ENCODE data around the gene PTPRJ.
"Not testable (repeated sequence)": the region's sequence is repeated elsewhere in the genome, so short reads cannot be mapped to it uniquely, and the experiment has no call there.

Gene PTPRJ

DNA sequence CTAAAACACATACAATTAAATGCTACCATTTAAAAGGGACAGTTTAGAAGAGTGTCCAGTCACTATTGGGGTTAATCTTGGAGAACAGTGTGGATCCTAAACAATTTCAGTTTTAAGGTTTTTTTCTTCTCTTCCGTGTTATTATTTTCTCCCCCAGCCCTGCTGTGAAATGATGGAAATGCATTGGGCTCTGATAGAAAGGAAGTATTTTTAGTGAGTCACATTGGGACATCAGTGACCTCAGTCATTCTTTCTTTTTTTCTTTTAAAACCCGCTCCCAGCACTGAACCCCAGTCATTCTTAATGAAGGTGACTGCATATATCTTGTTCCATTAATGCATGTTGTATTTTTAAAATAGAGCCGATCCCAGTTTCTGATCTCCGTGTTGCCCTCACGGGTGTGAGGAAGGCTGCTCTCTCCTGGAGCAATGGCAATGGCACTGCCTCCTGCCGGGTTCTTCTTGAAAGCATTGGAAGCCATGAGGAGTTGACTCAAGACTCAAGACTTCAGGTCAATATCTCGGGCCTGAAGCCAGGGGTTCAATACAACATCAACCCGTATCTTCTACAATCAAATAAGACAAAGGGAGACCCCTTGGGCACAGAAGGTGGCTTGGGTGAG, 143.0 kb downstream of the PTPRJ start:
- no peak for FAIRE-seq

DNA sequence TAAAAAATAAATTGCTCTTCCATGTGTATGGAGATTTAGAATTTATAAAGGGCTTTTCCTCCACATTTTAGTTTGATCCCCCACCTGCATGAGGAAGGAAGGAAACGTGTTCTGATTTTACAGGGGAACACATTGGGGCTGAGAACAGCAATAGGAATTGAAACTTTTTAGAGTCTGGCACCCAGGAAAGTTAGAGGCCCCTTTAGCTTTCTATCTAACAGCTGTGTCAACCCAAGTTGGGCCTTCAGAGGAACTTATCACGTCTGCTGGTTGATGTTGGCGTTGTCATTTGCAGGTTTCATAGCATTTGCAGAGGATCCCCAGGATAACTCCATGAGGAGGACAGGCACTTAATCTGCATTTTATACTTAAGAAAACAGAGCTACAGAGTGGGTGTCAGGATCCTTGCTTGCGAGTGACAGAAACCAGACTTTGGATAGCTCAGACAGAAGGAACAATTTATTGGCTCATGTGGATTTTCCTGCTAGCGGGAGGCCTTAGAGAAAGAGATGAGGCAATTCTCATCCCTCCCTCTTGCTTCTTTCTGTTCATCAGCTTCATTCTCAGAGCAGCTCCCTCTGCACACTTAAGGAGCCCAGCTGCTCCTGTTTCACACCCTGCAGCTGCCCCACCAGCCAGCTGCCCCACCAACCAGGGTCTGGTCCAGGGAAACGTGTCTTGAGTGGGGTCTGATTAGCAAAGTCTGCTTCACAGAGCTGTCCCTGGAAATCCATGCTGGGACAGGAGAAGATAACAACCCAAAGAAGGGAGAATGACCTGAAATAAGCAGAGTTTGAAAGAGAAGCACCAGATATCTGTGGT, 143.8 kb downstream of the PTPRJ start:
- FAIRE-seq: no peak

DNA sequence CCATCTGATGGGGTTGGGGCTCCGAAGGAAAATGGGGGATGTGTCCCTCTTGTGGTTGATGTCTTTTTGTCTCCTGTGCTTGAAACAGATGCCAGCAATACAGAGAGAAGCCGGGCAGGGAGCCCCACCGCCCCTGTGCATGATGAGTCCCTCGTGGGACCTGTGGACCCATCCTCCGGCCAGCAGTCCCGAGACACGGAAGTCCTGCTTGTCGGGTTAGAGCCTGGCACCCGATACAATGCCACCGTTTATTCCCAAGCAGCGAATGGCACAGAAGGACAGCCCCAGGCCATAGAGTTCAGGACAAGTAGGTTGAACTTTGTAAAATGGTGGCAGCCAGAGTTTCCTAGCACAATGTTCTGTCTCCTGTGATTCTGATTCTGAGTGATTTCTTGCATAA, 144.5 kb downstream of the PTPRJ start:
- no peak for FAIRE-seq

DNA sequence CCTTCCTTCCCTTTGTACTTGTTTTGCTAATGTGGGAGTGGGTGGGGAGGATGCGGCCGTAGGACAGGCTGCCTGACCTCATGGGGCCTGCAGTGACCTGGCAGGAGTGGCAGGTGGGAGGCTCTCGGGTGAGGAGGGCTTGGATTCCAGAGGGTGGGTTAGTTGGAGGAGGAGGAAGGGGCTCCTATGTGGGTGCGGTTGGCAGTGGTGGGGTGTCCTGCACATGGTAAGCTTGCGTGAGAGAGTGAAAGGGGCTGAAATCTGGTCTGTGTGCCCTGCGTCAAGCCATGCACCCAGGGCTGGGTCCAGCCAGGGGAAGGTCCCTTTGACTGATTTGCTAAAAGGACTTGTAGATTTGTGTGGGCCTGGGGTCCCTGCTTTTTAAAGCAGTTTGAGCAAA, 145.5 kb downstream of the PTPRJ start:
- FAIRE-seq: no peak

DNA sequence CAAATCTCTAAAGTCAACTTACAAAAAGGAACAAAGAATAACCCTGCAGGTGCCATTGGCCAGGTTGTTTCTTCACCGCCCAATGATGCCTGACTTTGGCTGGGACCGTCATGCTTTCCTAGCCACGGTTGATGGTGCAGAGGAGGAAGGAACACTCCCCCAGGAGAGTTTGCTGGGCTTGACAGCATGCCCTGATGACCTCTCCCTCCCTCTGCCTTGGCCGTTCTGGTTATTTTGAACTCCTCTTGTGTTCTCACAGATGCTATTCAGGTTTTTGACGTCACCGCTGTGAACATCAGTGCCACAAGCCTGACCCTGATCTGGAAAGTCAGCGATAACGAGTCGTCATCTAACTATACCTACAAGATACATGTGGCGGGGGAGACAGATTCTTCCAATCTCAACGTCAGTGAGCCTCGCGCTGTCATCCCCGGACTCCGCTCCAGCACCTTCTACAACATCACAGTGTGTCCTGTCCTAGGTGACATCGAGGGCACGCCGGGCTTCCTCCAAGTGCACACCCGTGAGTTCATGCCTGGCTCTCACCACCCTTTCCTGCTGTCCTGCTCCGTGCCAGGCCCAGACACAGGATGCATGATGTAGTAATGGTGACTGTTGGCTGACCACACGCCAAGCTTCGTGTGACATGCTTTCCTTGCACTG, 147.3 kb downstream of the PTPRJ start:
- FAIRE-seq: no peak

DNA sequence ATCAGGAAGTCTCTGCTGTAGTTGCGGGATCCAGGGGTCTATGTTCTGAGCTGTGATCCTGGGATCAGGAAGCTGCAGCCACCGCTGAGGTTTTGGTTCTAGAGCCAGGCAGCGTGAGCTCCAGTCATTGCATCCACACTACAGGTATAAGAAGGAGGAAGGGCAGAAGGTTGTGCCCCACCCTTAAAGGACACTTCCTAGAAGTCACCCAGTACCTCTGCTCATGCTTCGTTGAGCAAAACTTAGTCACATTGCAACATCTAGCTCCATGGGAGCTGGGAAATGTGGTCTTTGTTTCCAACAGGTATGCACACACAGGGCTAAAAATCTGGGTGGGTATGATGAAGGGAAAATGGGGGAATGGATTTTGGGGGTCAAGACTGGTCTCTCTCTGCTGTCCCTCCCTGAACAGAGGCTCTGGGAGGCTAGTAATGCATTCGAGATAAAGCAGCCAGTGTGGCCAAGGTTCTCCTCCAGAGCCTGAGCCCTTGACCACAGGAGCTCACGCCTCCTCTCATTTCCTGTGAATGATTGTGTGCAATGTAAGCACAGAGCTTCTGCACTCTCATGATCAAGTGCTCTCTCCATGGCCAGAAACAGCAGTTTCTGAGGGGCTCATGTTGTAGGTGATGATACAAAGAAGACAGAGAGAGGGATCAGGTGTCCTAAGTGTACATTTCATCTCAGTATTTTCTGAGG, 149.5 kb downstream of the PTPRJ start:
- FAIRE-seq: no peak

DNA sequence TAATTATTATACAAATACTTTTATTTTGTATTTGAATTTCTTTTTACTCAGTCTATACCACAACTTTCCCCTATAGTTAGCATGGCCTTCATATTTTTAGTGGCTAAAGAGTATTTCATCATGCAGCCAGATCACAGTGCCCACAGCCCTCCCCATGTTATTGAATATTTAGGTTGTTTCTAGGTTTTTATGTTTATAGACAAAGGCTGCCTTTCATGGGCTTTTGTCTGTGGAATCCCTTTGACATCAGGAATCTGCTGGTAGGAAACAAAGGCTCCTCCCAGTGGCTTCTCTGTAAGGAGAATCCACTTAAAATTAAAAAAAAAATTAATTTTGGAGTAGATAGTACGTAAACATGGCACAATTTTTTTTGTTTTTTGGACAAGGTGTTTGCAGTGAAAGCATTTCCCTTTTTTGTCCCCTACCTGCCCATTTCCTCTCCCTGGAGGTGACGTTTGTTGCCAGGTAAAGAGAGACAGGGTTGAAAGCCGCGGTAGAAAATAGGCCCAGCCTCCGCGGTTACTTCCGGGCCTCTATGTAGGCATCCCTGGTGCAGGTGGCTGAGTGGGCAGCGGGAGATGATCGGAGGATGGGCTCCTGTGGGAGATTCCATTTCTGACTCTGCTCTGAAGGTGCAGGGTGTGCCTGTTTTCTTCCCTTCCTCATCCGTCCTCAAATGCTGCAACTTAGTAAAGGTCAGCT, 154.0 kb downstream of the PTPRJ start:
- no peak for FAIRE-seq

DNA sequence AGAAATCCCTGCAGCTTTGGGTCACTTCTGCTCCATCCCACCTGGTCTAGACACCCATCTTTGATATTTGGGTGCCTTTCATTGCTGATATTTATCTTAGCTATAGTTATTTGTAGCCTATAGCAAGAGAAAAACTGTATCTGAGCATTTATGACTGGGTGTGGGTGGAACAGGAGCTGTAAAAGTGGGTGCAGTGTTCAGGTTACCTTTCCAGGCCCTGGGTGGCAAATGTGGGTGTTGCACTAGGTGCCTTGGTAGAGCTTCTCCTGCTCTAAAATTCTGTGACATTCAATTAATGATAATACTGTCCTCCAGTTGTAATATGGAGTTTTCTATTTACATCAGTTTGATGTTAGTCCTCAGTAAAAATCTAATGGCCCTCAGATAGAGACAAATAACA, 157.9 kb downstream of the PTPRJ start:
- FAIRE-seq: no peak

DNA sequence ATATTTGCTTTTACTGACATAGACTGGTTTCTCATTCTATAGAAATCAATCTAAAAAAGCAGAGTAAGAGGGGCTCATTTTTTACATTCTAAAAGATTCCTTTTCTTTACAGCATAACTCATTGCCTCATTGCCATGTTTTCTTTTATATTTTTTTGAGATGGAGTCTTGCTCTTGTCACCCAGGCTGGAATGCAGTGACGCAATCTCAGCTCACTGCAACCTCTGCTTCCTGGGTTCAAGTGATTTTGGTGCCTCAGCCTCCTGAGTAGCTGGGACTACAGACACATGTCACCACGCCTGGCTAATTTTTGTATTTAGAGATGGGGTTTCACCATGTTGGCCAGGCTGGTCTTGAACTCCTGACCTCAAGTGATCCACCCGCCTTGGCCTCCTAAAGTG, 159.5 kb downstream of the PTPRJ start:
- not testable (repeated sequence) for FAIRE-seq

DNA sequence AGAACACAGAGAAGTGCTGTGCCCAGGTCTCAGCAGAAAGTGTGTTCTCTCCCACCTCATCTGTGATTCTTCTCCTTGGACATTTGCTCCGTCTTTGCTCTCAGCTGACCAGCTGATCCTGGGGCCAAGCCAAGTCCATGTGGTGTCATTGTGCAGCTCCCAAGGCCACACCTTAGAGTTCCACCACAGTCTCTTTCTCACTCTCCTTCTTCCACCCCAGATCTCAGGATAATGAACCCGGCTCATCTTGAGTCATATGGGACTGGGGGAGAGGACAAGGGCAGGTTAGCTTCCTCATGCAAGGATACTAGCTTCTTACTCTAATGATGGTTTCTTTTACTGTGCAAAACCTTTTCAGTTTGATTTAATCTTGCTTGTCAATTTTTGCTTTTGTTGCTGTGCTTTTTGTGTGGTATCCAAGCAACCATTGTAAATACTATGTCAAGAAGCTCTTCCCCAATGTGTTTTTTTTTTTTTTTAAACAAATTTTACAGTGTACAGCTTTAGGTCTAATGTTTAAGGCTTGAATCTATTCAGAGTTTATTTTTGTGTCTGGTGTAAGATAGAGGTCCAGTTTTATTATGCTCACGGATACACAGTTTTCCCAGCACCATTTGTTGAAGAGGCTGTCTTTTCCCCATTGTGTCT, 161.2 kb downstream of the PTPRJ start:
- no peak for FAIRE-seq

DNA sequence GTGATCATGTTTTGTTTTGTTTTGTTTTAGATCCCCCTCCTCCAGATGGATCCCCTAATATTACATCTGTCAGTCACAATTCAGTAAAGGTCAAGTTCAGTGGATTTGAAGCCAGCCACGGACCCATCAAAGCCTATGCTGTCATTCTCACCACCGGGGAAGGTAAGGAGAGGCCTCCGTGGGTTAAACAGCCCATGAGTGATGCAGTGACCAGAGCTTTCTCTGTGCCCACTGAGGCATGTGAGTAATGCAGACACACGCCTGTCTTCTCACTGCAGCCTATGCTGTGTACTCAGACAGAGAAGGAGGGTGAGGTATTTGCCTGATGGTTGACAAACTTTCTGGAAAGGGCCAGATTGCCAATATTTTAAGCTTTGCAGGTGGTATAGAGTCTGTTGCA, 162.5 kb downstream of the PTPRJ start:
- no peak for FAIRE-seq

DNA sequence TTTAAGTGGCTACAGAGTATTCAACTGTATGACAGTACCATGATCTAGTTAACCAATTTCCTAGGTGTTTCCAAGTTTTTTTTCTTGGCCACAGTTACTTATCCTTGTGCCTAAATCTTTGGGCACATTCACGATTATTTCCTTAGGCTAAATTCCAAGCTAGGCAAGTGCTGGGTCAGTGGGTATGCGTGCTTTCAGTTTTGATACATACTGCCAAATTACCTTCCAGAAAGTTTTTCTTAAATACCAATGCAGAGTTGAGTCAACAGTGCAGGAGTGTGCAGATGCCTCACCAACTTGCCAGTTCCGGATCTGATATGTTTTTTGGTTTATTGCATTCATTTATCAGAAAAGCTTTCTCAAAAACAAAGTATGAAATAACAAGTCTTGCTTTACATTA, 168.4 kb downstream of the PTPRJ start:
- no peak for FAIRE-seq

DNA sequence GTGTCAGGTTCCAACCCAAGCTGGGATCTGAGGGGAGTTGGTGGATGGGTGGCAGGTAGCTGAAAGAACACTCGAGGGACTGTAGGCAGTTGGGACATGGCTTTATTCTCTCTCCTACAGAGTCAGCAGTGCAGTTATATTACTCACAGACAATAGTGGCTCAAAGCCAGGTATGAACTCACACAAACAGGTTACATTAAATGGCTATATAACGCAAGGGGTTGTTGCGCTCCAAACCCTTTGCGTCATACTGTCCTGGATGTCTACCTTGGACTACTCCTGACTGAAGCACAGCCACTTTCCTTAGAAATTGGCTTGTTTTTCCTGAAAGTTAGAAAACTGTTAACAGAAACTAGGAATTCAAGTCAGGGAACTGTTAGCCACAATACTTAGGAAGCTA, 169.9 kb downstream of the PTPRJ start:
- no peak for FAIRE-seq

DNA sequence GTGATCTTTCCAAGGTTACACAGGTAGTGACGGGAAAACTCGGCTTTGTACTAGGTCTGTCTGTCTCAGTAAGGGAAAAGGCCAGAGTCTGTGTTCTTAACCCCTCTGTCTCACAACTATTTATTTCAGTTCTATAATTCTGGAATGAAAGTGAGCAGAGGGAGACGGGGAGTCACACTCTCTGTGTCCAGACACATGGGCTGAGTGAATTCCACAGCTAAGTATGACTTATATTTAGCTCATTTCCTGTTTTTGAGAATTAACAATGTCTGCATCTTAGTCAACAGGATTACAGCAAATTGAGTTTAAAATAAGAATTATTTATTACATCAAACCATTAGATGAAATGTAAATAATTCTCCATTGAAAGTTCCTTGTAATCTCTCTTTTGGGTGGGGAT, 173.8 kb downstream of the PTPRJ start:
- FAIRE-seq: no peak

DNA sequence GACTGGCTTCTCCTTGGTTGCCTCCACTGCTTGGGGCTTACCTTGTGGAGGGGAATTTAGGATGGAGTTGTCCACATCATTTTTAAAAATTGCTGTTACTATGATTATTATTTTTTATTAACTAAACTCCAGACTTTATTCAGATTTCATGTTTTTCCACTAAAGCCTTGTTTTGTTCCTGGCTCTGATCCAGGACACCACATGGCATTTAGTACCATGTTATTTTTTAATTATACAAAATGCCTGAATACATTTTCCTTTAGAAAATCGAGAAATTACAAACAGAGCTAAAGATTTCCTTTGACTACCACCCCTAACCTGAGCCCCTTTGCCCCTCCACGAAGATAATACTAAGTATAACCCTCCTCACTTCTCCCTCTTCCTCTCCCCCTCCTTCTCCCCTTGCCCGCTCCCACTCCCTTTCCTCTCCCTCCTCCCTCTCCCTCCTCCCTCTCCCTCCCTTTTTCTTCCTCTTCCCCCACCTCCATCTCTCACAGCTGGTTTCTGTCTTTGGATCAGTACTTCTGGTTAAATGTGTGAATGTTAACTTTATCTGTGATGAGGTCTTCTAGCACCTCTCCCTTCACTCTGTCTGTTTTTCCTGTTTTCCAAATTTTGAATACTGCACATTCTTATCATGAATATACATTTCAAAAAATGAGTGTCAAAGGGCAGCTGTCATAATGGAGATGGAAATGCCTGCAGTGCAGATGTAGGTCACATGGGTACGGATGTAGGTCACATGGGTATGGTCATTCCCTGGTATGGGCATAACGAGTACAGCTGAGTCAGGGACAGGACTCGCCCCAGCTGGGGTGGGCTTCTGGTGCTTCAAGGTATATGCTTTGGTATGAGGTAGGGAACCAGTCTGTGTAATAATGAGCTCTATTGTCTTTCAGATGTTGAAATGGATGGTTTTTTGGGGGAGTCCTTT, 181.9 kb downstream of the PTPRJ start:
- no peak for FAIRE-seq

DNA sequence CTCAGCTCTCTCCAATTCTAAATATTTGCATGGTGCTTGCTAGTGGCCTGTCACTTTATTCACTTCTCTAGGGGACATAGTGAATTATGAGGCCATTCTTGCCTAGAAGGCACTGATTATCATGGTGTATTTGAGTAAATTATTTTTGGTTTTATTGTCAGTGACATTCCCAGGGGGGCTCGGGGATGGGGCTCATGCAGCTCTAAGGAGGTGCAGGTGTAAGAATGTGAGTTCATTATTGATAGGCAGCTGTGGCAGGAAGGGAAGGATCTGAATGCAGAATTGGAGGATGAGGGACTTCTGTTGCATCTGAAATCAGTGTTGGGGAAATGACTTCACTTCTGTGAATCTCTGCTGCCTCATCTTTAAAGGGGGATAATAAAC, 182.5 kb downstream of the PTPRJ start:
- no peak for FAIRE-seq

DNA sequence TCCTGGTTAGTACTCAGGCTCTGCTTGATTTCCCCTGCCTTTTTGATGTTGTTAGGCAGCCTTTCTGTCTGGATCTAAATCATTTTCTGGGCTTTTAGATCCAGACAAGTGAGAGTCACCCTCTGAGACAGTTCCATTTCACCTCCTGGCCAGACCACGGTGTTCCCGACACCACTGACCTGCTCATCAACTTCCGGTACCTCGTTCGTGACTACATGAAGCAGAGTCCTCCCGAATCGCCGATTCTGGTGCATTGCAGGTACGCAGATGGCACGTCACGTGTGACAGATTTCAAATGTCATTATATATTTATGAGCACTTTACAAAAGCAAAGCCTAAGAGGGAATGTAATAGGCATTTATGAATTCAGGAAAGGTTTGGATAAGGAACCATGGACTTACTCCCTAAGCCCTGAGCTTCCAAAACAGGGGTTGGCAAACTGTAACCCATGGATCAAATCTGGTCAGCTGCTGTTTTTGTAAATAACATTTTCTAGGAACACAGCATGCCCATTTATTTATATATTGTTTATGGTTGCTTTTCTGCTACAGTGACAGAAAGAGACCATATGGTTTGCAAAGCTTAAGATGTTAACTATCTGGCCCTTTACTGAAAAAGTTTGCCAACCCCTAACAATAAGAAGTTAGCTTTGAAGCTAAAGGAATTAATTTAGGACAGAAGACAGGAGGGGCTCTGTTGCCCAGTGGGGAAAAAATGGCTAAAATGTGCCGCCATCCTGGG, 183.2 kb downstream of the PTPRJ start:
- no peak for FAIRE-seq

DNA sequence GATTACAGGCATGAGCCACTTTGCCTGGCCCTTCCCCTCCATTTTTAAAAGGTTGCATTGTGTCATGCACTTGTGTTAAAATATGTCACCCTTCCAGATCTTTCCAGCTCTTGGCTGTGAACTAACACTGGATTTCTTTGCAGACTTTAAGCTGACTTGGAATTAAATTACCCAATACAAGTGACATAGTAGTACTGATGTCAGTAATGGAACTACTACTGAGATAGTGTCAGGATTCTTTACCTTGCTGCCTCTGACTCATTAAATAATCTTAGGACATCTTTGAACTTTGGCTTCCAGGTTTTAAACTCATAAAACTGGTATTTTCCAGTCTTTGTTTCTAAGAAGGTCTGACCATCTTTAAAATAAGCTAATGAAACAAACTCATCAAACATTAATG, 184.5 kb downstream of the PTPRJ start:
- no peak for FAIRE-seq

DNA sequence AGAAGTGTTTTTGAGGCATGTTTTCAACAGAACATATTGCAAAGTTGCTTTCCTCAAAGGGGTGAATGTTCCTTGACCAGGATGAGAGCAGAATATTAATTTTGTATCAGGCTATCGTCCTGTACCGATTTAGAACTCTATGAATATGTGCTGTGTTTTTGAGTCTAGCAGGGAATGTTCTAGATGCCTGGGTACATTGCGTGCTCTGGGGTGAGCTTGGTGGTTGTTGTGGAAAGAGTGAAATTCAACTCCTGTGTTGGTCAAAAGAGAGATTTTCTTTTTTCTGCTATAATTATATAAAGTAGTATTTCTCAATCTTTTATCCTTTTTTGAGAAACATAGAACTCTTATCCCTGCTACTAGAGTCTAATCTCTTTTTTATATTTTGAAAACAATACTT, 185.1 kb downstream of the PTPRJ start:
- FAIRE-seq: no peak

DNA sequence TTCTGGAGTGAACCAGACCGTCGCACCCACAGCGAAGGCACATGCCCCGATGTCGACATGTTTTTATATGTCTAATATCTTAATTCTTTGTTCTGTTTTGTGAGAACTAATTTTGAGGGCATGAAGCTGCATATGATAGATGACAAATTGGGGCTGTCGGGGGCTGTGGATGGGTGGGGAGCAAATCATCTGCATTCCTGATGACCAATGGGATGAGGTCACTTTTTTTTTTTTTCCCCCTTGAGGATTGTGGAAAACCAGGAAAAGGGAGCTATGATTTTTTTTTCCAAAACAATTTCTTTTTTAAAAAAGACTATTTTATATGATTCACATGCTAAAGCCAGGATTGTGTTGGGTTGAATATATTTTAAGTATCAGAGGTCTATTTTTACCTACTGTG, 187.0 kb downstream of the PTPRJ start:
- no peak for FAIRE-seq
